Measurements from ENCODE around the gene SLC6A9. TPM values are rescaled to one million over a fixed set of nuclear protein-coding genes. Genes with fewer than 3 reads are reported as not detected.

The SLC6A9 gene
- total RNA-seq, 2 donors from 2014 or later: 7.8 to 12.2 TPM

Other genes starting within 250 kb of the SLC6A9 start
- gene ARTN, start 97.7 kb downstream of the SLC6A9 start, total RNA-seq: 1 to 10 TPM; 2.5 to 4.2 TPM
- 10 to 100 TPM; 20.4 to 21.8 TPM for gene IPO13, start 84.5 kb downstream of the SLC6A9 start, total RNA-seq
- gene DPH2, start 61.5 kb downstream of the SLC6A9 start, total RNA-seq: 10 to 100 TPM; 13.5 to 14.5 TPM
- 10 to 100 TPM; 69.4 to 77.4 TPM for gene ATP6V0B, start 56.5 kb downstream of the SLC6A9 start, total RNA-seq
- gene B4GALT2, start 52.3 kb downstream of the SLC6A9 start, total RNA-seq: 10 to 100 TPM; 39.0 to 45.7 TPM
- 1 to 10 TPM; 2.5 to 4.1 TPM for gene CCDC24, start 39.9 kb downstream of the SLC6A9 start, total RNA-seq
- gene KLF17, start 87.4 kb upstream of the SLC6A9 start, total RNA-seq: under 1 TPM; 0.24 to 0.32 TPM
- gene KLF18, start 110.2 kb upstream of the SLC6A9 start, total RNA-seq: not detected
- 10 to 100 TPM; 18.5 to 23.6 TPM for gene DMAP1, start 182.0 kb upstream of the SLC6A9 start, total RNA-seq

Measured in posterior vena cava (tissue), 2 donors.